Measurements from ENCODE around the gene PDK3.

GRCh38 chrX:24427747-24428019, 37.4 kb upstream of the PDK3 start:
- TF ChIP-seq CTCF (IDR thresholded peaks at IDR 0.05) (no peak), POLR2A (IDR thresholded peaks at IDR 0.05) (no peak)
